ENCODE results near the gene CRELD1.

The CRELD1 gene

GRCh38 chr3:9906480-9906879 lies 27.2 kb upstream of the CRELD1 start:
- no peak for DNase-seq (ENCODE audit: low spot score)

GRCh38 chr3:9908286-9908685 lies 25.3 kb upstream of the CRELD1 start:
- no peak for DNase-seq (ENCODE audit: low spot score)

- no peak for DNase-seq (ENCODE audit: low spot score)
These were observed 24.2 kb upstream of the CRELD1 start for GRCh38 chr3:9909221-9910013.

- no peak for DNase-seq (ENCODE audit: low spot score)
These were observed 21.8 kb upstream of the CRELD1 start for GRCh38 chr3:9911863-9912262.

- no peak for DNase-seq (ENCODE audit: low spot score)
These were observed 21.2 kb upstream of the CRELD1 start for GRCh38 chr3:9912294-9912935.

GRCh38 chr3:9913601-9914000 lies 20.0 kb upstream of the CRELD1 start:
- DNase-seq (ENCODE audit: low spot score): no peak

DNA sequence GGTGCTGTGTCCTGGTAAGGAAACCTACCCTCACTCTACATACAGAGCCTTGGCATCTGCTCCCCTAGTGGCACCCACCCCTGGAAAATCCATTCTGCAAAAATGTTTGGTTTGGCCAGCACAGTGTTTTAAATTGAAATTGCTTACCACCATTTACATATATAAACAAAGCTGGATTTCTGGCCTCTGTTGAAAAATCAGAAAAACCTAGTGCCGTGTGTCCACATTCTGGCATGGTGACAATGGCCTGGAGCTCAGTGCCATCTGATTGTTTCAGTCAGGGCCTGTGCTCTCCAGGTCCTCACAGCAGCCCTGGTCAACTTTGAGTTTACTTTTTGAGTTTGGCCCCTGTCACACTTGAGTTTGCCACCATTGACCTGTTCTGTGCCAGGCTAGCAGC lies 19.6 kb upstream of the CRELD1 start:
- DNase-seq (ENCODE audit: low spot score): no peak

DNA sequence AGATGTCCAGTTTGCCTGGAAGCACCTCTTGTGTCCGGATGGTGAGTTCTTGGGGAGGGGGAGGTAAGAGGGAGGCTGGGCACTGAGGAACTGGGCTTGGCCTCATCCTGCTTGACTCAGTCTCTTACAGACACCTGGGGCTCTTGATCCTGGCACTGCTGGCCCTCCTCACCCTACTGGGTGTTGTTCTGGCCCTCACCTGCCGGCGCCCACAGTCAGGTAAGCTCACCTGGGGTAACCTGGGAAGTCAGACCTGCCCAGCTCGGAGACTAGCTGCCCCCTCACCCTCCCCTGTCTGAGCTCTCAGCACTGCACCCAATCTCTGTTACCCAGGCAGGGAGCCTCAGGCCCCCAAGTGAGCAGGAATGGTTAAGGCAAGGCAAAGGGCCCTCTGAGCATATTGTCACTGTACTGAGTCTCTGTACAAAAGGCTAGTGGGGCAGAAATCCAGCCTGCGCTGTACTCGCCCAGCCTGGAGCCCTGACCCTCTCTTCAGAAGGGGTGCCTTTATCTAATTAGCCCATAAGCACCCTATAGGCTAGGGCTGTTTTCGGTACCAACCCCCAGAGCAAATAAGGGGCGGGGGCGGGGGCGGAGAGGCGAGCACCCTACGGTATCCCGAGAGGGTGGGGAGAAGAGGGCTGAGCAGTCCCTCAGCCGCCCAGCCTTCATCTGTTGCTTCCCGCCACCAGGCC lies 18.9 kb upstream of the CRELD1 start:
- no peak for DNase-seq (ENCODE audit: low spot score)

DNA sequence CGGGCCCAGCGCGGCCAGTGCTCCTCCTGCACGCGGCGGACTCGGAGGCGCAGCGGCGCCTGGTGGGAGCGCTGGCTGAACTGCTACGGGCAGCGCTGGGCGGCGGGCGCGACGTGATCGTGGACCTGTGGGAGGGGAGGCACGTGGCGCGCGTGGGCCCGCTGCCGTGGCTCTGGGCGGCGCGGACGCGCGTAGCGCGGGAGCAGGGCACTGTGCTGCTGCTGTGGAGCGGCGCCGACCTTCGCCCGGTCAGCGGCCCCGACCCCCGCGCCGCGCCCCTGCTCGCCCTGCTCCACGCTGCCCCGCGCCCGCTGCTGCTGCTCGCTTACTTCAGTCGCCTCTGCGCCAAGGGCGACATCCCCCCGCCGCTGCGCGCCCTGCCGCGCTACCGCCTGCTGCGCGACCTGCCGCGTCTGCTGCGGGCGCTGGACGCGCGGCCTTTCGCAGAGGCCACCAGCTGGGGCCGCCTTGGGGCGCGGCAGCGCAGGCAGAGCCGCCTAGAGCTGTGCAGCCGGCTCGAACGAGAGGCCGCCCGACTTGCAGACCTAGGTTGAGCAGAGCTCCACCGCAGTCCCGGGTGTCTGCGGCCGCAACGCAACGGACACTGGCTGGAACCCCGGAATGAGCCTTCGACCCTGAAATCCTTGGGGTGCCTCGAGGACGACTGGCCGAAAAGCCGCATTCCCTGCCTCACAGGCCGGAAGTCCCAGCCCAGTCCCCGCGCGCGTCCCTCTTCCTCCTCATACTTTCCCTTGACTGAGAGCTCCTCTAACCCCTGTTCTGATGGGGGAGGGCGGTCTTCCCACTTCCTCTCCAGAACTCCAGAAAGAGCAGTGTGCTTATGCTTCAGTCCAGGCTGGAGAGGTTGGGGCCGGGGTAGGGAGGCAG lies 18.1 kb upstream of the CRELD1 start:
- no peak for DNase-seq (ENCODE audit: low spot score)

- no peak for DNase-seq (ENCODE audit: low spot score)
These were observed 17.3 kb upstream of the CRELD1 start for GRCh38 chr3:9916346-9916733.

- DNase-seq (ENCODE audit: low spot score): peak; percentile 40
These were observed 16.6 kb upstream of the CRELD1 start, which contains the start of gene IL17RC for GRCh38 chr3:9916734-9917680. Gene IL17RC, plus strand, starts transcription at chr3:9917098. Its CDS starts 218 bp downstream, at chr3:9917316.

- no peak for DNase-seq (ENCODE audit: low spot score)
These were observed 15.8 kb upstream of the CRELD1 start for GRCh38 chr3:9917820-9918219.

- DNase-seq (ENCODE audit: low spot score): no peak
These were observed 15.2 kb upstream of the CRELD1 start for GRCh38 chr3:9918261-9919038.

- DNase-seq (ENCODE audit: low spot score): no peak
These were observed 5.5 kb upstream of the CRELD1 start for GRCh38 chr3:9928158-9928557.

DNA sequence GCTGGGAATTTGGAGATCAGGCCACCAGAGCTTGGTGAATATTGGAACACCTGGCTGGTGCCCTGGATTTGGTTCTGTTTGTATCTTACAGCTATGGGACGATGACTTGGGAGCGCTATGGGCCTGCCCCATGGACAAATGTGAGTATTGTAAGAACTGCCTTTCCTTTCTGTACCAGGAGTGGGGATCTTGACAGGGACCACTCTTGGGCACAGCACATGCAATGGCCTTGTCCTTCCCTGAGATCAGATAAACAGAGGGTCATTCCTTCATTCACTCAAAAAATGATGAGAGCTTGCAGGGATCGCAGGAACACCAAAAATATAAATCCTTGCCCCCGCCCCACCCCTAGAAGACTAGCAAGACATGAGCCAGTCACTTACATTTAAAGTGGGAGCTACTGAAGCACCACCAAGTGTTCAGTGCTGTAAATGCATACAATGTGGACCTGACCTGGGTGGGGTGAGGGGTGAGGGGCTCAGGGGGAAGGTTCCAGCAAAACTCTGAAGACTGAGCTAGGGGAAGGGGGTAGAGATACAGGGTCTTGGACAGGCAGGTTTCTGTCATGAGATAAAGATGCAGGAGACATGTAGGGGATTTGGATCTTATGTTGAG lies 2.7 kb upstream of the CRELD1 start:
- DNase-seq (ENCODE audit: low spot score): no peak

- DNase-seq (ENCODE audit: low spot score): no peak
These were observed 1.1 kb upstream of the CRELD1 start for GRCh38 chr3:9932535-9932842.

DNA sequence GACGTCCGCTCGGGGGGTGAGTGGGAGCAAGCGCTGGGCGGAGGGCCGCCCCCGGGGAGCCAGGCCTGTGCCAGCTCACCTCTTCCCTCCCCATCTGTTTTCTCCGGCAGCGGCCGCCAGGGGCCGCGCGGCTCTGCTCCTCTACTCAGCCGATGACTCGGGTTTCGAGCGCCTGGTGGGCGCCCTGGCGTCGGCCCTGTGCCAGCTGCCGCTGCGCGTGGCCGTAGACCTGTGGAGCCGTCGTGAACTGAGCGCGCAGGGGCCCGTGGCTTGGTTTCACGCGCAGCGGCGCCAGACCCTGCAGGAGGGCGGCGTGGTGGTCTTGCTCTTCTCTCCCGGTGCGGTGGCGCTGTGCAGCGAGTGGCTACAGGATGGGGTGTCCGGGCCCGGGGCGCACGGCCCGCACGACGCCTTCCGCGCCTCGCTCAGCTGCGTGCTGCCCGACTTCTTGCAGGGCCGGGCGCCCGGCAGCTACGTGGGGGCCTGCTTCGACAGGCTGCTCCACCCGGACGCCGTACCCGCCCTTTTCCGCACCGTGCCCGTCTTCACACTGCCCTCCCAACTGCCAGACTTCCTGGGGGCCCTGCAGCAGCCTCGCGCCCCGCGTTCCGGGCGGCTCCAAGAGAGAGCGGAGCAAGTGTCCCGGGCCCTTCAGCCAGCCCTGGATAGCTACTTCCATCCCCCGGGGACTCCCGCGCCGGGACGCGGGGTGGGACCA lies 632 bp upstream of the CRELD1 start:
- DNase-seq (ENCODE audit: low spot score): peak; percentile 69

DNA sequence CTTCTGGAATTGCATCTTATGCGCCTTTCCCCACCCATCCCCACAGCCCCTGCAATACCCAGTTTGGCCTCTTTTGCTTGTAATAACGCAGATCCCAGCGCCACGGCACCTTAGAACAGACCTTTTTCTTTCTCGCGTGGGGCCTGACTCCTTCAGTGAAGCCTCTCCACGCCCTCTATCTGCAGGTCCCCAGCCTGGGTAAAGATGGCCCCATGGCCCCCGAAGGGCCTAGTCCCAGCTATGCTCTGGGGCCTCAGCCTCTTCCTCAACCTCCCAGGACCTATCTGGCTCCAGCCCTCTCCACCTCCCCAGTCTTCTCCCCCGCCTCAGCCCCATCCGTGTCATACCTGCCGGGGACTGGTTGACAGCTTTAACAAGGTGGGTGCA lies 594 bp downstream of the CRELD1 start:
- DNase-seq (ENCODE audit: low spot score): no peak

DNA sequence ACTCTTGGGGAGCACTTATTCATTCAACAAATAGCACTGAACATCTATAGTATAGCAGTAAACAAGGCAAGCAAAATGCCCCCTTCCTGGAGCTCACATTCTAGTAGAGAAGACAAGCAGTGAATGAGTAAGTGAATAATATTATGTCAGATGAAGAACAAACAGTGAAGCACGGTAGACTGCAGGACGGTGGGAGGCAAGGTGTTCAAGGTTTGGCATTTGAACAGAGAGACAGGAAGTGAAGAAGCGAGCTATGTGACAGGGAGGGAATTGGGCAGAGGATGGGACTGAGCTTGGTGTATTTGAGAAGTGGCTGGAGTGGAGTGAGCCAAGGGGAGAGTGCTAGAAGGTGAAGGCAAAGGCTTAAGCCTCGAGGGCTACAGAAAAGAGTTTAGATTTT lies 1.4 kb downstream of the CRELD1 start:
- DNase-seq (ENCODE audit: low spot score): no peak
